Nucleus accumbens (tissue), 56 donors: ENCODE results near the gene GLO1.
A peak's percentile ranks its signal among the peaks of the same experiment; 100 is the strongest.

Source experiments
- DNase-seq, 56 donors: peaks; one replicate each; lab custom pipeline; 2025; lab: John Stamatoyannopoulos, UW

The GLO1 gene

DNA sequence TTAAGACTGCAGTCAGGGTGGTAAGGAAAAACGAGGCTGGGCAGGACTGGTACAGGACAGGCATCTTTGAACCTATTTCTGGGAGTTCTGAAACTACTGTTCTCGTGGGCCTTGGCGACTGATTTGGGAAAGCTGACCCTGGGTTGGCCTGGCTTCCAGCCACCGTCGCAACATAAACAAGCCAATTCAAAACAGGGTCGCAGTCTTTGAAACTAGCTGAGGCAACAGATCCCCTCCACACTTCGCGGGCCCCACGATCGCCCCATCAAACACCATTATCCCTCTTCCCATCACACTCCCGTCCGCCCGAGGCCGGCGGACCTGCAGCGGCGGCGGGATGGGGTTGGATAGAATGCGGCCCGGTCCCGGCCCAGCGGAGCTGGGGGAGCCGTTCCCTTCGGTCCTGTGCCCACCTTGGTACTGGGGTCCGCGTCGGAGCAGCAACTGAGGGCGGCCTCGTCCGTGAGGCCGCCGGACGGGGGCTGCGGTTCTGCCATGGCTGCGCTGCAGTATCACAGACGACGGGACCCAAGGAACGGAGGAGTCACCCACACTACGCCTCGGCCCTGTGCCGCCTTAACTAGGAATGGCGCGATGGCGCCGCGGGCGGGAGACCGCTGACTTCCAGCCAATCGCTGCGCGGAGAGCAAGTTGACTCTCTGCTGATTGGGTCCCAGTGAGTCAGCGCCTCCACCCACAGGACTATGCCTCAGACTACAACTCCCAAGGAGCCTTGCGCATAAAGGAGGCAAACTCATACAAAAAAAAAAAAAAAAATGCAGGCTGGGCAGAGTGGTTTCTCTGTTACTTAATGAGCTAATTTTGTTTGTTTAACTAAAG is at the start of gene GLO1:
TSS of gene GLO1 (minus strand) at position 588 of the 840 bp plus-strand sequence. CDS start at position 497, 91 bp downstream.
- peak; percentile 80 to 99 (median 96) for DNase-seq

- no peak for DNase-seq
These were observed 48.1 kb upstream of the GLO1 start for GRCh38 chr6:38750968-38751615.

- no peak for DNase-seq
These were observed 46.5 kb upstream of the GLO1 start for GRCh38 chr6:38749473-38749872.

DNA sequence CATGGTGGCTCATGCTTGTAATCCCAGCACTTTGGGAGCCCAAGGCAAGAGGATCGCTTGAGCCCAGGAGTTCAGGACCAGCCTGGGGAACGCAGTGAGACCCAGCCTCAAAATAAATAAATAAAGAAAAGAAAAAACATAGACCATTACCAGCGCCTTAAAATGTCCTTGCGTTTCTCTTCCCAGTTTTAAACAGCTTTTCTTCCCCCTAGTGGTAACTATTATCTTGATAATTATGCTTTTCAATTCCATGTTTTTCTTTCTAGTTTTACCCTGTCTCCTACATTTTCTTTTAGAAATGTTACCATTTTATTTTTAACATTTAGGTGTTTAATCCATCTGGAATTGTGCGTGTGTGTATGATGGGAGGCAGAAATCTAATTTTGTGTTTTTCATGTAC is 36.6 kb upstream of the GLO1 start:
- no peak for DNase-seq

DNA sequence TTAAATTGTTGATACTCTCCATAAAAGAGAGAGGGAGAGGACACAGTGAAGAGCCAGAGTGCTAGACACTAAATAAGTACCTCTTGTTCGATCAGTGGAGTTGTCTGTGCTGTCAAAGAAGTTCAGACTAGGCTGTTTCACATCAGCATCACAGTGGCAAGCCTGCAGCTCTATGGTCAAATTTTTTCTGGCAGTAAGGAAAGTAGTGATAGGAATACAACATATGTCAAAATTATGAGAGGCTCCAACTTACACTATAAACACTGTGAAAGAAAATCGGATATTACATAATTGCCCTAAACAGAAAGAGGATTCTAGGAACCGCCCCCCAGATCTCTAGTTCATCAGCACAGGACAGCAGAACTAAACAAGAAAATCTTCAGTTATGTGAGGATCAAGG is 35.3 kb upstream of the GLO1 start:
- DNase-seq: no peak

DNA sequence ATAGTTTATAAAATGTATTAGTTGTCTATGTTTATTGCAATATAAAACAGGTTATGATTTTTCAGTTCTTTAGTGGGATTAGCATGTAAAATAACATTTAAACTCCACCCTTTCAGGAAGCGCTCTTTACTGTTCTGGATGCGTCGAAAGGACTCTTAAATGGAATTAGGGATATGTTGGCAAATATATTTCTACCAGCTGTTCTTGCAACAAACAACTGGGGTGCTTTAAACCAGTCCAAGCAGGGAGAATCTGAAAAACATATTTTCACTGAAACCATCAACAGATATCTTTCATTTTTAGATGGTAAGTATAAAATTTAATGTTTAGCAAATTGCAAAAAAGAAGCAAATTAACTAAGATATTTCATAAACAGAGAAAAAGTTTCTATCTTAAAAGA is 34.0 kb upstream of the GLO1 start:
- DNase-seq: no peak

GRCh38 chr6:38730140-38730862 is 27.4 kb upstream of the GLO1 start:
- no peak for DNase-seq

DNA sequence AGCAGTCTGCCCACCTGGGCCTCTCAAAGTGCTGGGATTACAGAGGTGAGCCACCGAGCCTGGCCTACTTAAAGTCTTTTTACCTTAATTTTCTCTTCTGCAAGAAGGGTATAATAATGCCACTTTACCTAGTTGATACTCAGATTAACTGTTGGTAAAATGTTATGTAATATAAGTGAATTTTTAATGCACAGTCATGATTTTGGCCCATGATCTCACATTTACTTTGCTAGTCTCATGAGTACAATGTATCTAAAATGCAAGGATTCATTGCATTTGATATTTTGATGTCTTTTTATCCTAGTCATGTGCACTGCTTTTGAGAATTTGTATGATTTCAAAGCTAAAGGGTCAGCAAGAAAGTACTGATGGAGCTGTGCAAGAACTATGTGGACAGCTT is 25.3 kb upstream of the GLO1 start:
- no peak for DNase-seq

- no peak for DNase-seq
These were observed 22.7 kb upstream of the GLO1 start for GRCh38 chr6:38725414-38726183.

- no peak for DNase-seq
These were observed 21.4 kb upstream of the GLO1 start for GRCh38 chr6:38724343-38724742.

- no peak for DNase-seq
These were observed 20.8 kb upstream of the GLO1 start for GRCh38 chr6:38723783-38724182.

DNA sequence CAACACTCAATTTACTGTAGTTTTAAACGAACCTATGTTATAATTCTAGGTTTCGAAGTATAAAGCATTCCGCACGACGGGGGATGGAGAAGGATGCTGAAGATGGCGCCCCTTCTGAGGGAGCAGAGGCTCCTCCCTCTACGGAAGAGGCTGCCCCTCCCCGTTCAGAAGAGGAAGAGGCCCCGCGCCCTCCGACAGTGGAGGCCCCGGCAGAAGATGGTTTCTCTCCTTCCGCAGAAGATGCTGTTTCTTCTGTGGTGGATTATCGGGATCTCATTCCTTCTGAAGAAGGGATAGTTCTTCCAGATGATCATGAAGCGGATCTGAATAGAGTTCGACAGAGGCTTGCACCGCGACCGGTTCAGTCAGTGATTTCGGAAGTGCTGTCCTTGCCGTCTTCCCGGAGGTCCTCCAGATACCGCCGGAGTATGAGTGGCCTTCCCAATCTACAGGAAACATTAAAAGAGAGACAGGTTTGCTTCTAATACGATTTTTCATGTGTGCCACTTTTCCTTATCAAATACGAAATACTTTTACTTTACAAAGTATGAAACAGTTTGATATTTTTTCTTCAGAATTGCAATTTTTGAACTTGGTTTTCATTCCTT is 19.9 kb upstream of the GLO1 start:
- DNase-seq: no peak

DNA sequence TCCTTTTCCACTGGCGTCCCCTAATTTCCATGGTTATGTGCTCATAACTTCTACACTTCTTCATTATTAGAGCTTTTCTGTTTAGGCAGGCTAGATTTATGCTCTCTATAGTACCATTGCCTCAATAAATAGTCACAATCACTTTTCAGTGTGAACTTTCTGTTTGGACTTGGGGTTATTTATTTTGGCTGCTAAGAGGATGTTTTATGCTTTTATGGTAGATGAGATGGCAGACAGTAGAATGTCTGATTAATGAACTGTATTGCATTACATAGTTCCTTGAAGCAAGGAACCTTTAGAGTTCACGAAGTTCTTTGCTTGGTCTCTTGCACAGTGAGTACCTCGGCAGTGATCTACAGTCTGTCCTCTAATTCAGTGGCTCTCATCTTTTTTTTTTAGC is 19.1 kb upstream of the GLO1 start:
- no peak for DNase-seq

DNA sequence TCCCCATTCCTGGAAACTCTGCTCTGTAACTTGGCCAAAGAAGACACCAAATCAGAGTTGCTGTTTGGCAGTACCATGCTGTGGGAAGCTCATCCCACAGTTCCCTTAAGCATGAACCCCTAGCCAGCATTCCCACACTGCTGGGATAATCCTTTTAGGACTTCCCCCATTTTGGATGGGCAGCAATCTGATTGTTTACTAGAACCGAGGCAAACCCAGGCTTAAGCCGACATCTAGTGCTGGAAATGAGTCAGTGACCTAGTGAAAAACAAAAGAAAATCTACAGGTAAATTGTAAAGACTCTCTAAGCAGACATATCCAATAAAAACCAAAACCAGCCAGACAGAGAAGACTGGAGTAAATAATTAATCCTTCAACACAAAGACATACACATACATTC is 17.4 kb upstream of the GLO1 start:
- no peak for DNase-seq

DNA sequence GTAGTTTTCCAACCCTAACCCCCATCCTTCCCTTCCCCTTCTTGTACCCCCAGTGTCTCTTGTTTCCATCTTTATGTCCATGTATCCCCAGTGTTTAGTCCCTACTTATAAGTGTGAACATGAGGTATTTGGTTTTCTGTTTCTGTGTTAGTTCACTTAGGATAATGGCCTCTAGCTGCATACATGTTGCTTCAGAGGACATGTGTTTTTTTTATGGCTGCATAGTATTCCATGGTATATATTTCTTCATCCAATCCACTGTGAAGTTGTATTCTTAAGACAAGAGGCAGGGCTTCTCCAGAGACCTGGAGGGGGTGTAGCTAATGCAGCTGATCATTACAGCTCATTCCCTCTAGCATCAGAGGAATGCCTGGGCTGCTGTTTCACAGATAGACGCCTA is 16.4 kb upstream of the GLO1 start:
- DNase-seq: no peak

GRCh38 chr6:38716825-38717224 is 13.9 kb upstream of the GLO1 start:
- no peak for DNase-seq

DNA sequence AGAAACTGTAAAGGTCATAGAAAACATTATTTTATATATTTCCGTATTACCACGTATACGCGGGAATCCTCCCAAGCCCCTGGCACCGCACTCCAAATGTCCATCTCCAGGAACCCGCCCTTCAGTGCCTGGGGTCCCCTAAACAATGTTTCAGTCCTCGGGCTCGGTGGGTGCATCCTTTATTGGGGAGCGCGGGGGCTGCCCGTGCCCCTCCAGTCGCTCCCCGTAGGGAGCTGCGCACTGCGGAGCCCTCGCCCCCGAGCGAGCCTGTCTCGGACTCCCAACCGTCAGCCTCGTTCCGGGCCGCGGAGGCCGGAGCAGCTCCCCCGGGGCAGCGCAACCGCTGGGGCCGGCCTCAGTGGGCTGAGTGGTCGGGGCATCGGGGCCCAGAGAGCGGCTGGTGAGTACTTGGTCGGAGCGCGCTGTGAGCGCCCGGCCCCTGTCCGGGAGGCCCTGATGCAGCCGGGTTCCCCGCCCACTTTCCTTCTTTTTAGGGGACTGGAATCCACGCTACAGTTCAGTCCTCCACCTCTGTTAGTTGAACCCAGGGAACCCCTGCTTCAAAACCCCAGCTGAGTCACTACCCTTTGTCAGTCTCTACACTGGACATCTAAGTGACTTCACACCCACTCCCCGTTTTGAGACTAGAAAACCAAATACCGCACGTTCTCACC is 12.2 kb upstream of the GLO1 start, which contains the start of gene DNAH8:
TSS of gene DNAH8 (plus strand) at position 296 of the 674 bp plus-strand sequence. CDS start 7,499 bp downstream, outside the sequence.
- DNase-seq: no peak

DNA sequence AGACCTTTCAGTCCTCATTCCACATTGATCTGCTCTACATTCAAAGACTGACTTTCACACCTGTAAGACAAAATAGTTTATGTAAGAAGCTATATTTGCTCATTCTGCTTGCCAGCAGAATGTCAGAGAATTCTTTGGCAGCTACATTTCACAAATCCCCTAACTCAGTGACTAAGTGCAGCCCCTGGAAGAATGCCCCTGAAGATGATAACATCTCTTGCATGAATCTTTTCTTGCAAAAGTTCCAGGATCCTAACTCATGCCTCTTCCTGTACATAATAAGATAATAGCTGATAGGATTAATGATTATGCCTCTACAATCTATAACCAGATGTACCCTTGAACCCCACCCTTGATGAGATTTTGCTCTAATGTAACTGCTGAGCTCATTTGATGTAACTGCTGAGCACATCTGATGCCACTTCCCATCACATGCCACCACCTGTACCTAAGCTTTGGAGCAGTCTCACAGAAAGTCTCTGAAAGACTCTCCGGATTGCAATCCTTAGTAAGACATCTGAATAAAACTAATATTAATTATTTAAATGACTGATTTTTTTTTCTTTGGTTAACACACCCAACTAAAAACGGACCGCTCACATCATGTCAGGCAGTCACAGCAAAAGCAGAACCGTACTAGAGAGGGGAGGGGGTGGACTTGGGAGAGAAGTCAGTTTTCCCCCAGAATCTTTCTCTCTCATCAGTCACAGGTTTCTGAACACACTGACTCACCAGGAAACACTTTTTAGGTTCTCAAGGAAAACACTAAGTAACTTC is 11.5 kb upstream of the GLO1 start:
- no peak for DNase-seq

DNA sequence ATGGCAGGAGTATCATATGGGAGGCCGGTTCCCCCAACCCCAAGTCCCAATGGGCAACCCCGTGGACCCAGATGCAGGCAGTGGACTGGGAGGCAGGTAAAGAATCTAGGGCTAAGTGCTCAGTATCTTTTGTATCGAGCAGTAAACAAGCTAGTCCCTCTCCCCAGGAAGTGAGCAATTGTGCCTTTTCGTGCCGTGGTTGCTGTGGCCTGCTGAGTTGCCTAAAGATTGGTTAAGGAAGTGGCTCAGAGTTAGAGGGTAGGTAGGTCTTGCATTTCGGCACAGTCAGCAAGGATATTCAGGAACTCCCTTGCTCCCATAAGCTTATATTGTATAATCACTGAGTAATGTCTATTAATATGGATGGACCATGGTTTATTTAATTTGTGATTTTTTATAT is 10.9 kb upstream of the GLO1 start:
- DNase-seq: no peak
